Hematopoietic multipotent progenitor cell (in vitro differentiated cells): Measurements from ENCODE around the gene OR5C1. TPM values are rescaled to one million over a fixed set of nuclear protein-coding genes. Genes with fewer than 3 reads are reported as not detected.
"Not testable (repeated sequence)": the region's sequence is repeated elsewhere in the genome, so short reads cannot be mapped to it uniquely, and the experiment has no call there.

Experiments
- DNase-seq, 3 donors: peaks; one replicate each; pipeline ENCODE4 v3.0.0-alpha.2; 2011 to 2015; ENCODE audit warnings: low read depth in 2 of 3, low spot score in 2 of 3
- total RNA-seq: library from RNA; depleted of rRNA; stranded (reverse); fragments of >200 nt; gene quantifications from one replicate; pipeline ENCODE4 v1.2.3, GENCODE V29; 2012

OR5C1 gene
- not detected for total RNA-seq

- DNase-seq = no peak
These were observed at the start of gene OR5C1 for GRCh38 chr9:122788831-122789230. Gene OR5C1 (plus strand): TSS chr9:122788933. CDS start chr9:122788933, 0 bp downstream.

DNA sequence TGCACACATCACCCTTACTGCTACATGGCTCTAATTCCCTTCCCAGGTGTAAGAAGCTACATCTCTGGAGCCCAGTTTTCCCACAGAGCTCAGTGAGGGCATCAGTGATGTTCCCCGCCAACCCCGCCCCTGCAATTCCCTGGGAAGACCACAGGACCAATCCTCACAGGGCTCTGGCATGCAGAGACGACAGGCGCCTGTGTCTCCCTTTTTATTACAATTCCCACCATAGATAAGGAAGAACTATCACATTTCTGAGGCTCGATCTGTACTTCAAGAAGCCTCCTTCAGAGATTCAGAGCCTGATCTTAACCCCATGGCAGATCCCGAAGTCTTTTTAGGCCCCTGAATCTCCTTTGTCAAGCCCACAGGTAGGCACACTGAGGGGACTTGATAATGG, 46.7 kb upstream of the OR5C1 start, which contains the start of gene OR1L6:
Gene OR1L6 (plus strand): TSS at position 301 of the 400 bp plus-strand sequence. CDS start 7,545 bp downstream, outside the sequence.
- no peak for DNase-seq

GRCh38 chr9:122754825-122755224, 33.9 kb upstream of the OR5C1 start:
- DNase-seq = no peak

DNA sequence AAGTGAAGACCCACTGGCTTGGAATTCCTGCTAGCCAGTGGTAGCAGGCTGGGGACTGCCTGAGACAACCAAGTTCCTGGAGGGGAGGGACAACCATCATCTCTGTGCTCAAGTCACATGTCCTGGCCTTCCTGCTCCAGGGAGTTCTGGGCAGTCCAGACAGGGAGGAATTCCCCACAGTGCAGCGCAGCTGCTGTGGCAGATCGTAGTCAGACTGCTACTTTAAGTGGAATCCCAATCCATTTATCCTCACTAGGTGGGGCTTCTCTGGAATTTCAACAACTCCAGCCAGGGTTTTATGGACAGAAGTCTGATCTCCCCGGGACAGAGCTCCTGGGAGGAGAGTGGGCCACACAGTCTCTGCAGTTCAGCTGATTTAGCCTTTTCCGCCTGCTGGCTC, 20.9 kb upstream of the OR5C1 start:
- no peak for DNase-seq

DNA sequence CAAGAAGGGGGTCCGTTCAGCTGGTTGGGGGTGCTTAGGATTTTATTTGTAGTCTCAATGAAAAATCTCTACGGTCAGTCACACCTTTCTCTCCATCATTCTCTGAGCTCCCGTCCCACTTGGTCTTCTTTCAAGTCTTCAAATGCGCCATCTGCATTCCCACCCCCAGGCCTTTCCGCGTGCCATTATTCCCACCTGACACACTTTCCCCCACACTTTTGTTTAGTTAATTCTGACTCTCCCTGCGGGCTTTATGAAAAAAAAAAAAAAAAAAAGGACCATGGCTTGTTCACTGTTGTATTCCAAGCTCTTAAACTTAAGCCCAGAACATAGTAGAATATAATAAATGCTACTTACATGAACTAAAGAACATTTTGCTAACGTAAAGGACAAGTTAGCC, 11.7 kb upstream of the OR5C1 start:
- no peak for DNase-seq

DNA sequence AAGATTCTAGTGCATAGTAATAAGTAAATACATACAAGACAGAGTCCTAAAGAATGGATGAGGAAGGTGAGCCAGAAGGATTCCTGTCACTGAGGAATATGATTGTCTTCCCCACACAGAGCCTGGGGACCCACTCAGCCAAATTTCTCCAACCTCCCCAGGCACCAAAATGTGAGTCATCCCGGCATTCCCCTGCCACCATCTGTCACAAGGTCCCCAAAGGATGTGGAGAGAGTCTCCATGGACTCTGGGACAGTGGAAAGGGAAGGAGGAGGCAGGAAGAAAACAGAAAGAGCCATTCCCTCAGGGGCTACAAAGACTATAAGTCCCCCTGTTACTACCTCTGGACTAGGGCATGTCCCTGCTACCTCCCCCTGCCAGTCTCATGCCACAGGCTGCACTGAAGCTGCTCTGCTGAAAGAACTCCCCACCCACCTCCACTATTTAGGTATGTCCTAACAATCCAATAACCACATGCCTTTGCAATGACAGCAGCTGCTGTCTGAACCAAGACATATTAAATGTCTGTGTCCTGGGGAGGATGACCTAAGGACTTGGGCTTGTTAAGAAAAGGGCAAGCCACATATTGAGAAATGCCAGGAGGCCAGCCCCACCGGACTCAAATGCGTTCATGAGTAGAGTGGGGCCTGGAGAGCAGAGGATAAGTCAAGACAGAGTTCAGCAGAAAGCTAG, 10.7 kb upstream of the OR5C1 start:
- no peak for DNase-seq

DNA sequence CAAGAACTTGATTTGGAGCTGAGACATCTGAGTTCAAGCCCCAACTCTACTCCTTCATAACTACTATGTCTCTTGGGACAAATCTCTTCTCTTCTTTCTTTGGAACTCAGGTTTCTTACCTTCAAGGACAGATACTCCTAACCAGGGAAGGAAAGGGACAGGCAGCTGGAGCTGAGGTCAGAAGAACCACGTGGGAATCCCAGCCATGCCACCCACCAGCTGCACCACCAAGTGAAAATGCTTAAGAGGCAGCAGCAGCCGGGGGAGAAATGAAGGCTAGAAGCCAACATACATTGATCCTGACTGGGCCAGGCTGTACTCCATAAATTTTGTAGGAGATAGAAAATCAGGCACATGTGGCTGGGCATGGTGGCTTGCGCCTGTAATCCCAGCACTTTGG, 9.6 kb upstream of the OR5C1 start:
- no peak for DNase-seq

- no peak for DNase-seq
These were observed 8.7 kb upstream of the OR5C1 start for GRCh38 chr9:122780026-122780425.

DNA sequence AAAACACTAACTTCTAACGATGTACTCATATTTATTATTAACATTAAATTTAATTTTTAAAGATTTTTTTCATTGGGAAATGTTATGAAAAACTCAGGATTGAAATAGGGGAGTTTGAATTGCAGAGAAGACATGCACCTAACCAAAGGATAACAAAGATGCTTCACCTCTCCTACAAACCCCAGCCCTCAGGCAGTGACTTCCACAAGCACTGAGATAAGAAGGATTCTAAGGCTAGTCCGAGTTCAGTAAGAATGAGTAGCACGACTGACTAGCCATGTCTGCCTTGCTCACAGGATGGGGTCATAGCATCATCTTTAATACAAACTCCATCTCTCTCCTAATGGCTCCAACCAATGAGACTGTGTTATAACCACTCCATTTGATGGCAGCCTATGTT, 7.1 kb upstream of the OR5C1 start:
- no peak for DNase-seq

DNA sequence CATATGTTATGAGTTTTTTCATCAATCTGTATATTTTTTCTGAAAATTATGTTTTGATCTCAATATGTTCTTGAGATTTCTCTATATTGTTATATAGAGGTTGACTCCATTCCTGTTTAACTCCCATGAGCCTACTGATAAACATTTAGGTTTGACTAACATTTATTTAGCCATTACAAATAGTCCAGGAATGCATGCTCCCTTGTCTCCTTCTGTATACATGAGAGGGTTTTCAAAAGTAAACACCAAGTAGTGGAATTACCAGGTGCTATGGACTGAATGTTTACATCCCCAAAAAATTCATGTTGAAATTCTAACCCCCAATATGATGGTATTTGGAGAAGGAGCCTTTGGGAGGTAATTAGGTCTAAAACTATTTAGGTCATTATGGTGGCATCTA, 3.5 kb upstream of the OR5C1 start:
- DNase-seq = no peak

GRCh38 chr9:122786338-122786737, 2.4 kb upstream of the OR5C1 start:
- no peak for DNase-seq

DNA sequence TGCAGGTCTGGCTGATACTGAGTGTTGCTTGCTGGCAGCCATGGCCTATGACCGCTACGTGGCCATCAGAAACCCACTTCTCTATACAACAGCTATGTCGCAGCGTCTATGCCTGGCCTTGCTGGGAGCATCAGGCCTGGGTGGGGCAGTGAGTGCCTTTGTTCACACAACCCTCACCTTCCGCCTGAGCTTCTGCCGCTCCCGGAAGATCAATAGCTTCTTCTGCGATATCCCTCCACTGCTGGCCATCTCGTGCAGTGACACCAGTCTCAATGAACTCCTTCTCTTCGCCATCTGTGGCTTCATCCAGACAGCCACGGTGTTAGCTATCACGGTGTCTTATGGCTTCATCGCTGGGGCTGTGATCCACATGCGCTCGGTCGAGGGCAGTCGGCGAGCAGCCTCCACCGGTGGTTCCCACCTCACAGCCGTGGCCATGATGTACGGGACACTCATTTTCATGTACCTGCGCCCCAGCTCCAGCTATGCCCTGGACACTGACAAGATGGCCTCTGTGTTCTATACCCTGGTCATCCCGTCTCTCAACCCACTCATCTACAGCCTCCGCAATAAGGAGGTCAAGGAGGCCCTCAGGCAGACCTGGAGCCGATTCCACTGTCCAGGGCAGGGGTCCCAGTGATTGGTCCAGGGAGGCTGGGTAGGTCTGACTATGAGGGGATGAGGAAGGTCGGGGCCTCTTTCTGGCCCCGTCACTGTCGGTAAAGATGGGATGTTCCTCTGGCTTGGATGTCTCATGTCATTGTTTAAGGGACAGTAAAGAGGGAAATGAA, 718 bp downstream of the OR5C1 start:
- no peak for DNase-seq

DNA sequence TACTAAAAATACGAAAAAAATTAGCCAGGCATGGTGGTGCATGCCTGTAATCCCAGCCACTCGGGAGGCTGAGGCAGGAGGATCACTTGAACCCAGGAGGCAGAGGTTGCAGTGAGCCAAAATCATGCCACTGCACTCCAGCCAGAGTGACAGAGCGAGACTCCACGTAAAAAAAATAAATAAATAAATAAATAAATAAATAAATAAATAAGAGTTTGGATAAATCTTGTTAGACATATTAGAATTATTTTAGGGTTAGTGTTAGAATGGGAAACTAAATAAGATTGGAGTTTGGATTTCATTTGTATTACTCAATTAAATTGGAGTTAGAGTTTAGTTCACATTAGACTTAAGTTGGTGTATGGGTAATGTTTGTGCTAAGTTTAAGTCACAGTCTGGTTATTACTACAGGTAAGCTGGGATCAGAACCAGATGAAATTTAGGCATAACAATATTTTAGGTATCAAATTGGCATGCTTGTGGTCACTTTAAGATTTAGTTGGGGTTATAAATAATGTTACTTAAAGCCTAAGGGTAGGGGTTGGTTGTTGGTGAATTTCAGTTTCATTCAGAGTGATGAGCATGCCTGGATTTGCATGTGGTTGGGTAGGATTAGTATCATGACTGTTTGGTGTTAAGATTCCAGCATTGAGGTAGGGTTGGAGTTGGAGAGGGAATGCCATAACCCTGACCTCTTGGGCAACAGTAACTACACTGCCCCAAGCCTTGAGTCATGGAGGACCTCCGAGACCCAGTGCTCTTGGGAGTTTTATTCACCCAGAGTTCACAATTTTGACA, 3.3 kb downstream of the OR5C1 start:
- no peak for DNase-seq

GRCh38 chr9:122797316-122798063, 8.8 kb downstream of the OR5C1 start:
- no peak for DNase-seq

GRCh38 chr9:122800066-122801060, 11.6 kb downstream of the OR5C1 start, which contains the start of gene OR1K1:
Gene OR1K1 (plus strand): TSS chr9:122800123. CDS start chr9:122800123, 0 bp downstream.
- DNase-seq = no peak

- DNase-seq = no peak
These were observed 17.9 kb downstream of the OR5C1 start for GRCh38 chr9:122806661-122807060.

DNA sequence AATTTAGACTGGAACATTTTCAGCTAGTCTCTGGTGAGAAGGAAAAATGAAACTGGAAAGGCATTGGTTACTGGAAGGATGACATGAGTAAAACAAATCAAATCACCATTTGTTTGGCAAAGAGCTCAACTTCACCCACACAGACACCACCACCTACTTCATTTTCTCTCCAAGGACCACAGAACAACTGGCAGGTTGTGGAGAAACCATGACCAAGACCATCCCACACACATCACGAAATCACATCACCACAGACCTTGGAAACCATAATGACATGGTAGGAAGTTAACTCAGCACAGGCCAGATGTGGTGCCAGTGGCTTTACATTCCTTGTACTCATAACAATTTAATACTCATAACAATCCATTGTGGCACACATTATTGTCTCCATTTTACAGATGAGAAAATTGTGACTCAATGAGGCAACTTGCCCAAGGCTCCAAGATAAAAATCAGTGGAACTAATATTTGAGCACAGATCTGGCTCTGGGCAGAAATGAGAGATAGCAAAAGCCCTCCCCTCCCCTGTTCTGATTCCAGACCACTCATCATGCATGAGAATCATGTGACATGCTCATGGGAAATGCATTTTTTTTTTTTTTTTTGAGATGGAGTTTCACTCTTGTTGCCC, 18.7 kb downstream of the OR5C1 start:
- no peak for DNase-seq

DNA sequence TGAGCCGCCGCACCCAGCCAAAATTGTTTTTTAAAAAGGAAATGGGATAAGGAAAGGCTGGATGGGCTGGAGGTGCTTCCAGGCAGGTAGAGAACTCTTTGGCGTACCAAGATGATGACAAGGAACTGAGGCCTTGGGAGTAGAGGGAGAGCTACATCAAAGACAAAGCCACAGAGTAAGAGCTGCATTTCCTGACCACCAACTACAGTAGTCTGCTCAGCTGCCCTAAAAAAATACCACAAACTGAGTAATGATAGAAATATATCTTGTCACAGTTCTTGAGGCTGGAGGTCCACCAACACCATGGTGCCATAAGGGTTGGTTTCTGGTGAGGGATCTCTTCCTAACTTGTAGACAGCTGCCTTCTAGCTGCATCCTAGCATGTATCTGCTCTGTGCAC, 19.4 kb downstream of the OR5C1 start:
- no peak for DNase-seq

DNA sequence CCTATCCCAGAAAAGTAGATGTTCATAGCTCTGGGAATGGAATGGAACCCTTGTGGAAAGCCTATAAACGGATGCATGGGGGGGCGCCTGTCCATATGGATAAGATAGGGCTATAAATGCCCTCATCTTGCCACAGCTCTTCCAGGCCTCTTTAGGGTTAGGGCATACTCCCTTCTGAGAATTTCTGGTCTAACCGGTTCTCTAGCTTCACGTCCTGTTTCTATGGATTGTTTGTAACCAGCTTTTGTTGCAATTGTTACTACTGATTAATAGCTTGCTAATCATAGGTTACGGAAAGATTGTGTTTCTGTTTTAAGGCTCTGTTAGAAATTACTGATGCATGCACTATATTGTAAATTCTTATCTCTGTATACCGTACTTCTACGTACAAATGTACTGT, 20.5 kb downstream of the OR5C1 start:
- DNase-seq = not testable (repeated sequence)
